8988T (cell line): ENCODE measurements around the gene TRAPPC11.
A peak's percentile ranks its signal among the peaks of the same experiment; 100 is the strongest.

Experiments used
- DNase-seq: peaks from one replicate; pipeline ENCODE4 v3.0.0; 2011

The TRAPPC11 gene

DNA sequence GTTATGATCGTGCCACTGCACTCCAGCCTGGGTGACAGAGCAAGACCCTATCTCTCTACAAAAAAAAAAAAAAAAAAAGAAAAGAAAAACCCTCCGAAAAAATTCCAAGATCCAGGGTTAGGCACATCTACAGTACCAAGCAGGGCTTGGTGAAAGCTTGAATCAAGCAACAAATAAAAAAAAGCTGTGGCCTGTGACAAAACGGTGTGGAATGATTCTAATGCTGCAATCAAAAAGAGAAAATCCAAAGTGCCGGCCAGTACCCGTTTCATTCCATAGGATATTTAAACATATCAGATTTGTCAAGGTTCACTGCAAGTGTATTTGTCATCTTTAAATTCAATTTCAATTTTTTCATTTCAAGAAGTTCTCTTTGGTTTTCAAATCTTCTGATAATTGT is 20.7 kb upstream of the TRAPPC11 start:
- DNase-seq: no peak

DNA sequence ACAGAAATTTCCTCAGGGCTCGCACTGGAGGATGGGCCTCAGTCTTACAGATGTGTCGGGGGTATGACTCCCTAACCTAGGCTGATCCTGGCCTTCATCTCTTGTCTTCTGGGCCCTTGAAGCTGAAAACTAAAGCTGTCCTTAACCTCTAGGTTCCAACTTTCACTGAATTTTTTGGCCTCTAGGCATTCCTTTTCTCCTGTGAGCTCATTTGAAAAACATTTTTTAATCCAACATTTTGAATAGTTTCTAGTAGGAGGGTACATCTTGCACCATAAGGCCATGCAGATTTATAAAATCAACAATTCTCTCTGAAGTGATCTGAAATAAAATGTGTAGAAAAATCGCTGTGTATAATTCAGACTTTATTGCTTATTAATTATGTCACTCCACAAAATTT is 19.8 kb upstream of the TRAPPC11 start:
- DNase-seq: no peak

DNA sequence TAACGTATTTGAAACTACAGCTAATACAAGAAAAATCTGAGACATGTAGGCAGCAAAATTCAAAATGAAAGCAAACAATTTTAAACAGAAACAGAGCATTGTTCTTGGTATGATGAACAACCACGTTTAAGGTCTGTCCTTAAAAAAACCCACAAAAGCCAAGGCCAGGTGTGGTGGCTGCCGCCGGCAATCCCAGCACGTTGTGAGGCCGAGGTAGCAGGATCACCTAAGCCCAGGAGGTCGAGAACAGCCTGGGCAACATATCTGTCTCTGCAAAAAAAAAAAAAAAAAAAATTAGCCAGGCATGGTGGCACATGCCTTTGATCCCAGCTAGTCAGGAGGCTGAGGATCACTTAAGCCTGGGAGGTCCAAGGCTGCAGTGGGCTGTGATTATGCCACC is 13.8 kb upstream of the TRAPPC11 start:
- no peak for DNase-seq

DNA sequence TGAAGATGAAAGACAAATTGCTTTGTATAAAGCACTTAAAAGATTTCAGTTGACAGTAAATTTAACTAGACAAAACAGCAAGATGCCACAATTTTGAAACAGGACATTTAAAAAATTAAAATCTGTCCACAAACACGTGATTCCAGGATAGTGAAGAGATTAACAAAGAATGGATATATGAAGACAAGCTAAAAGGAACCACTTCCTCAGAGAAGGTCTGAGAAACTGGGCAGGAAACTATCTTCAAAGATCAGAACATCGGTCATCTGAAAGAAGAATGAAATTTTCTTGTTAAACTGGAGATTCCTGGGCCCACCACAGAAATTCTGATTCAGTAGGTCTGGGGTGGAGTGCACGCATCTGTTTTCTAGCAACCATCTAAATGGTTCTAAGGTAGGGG is 1.5 kb upstream of the TRAPPC11 start:
- no peak for DNase-seq

DNA sequence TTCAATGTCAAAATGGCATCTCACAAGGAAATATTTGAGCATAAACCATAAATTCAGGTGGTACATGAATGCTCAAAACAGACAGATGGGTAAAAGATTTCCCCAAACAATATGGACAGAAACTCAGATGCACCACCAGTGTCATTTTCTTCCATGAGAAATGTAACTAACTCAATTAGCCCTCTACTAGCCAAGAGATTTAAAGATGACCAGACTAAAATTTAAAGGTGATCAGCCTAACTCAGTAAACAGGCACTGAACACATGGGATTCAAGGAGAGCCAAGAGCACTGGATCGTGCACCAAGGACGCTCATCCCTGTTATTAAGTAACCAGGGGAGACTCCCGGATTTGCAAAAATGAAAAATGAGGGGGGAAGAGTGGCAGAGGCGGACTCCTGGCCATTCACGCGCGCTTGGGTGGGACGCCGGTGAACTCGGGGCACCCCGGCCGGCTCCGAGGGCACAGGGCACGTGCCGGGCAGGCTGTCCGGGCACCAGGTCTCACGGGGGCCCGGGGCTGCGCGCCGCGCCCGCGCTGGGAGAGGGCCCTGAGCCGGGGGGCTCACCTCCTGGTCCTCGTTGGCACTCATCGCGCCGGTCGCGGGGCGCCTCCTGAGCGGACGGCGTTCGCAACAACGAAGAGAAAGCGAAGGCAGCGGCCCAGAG is 598 bp upstream of the TRAPPC11 start:
- DNase-seq: peak; percentile 31

DNA sequence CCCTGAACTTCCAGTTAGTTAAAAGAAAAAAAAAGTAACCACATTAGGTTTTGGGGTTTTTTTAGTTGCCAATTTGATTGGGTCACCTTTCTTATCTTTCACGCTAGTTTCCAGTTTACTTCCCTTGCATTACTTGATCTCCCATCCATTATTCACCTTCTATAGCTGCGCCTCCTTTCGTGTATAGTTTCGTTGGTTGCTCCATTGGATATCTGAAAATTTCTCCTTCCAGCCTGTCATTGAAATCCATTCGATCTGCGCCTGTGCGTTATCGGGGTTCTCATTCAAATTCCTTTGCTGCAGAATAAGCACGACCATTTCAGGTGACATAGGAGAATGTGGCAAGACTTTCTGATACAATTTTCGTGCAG is 764 bp downstream of the TRAPPC11 start:
- no peak for DNase-seq

- DNase-seq: no peak
Observed at GRCh38 chr4:183666088-183666487, 7.0 kb downstream of the TRAPPC11 start.

- DNase-seq: no peak
Observed at GRCh38 chr4:183670251-183670650, 11.2 kb downstream of the TRAPPC11 start.

DNA sequence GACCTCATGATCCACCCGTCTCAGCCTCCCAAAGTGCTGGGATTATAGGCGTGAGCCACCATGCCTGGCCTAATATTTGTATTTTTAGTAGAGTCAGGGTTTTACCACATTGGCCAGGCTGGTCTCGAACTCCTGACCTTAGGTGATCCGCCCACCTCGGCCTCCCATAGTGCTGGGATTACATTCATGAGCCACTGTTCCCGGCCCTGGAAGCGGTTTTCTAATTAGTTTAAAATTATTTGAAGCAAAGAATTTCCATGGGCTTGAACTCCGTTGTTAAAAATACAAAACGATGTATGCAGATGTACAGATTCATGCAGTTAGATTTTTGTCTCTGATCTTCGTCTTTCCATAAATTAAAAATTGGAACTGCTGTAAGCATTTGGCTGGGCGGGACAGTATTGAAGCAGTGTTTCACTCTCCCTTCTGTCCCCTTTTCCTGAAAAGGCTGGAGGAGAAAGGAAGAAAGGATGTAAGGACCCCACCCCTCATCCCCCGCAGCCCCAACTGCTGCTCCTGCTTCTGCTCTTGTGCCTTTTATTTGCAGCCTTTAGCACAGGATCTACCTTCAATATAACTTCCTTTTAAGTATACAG is 12.0 kb downstream of the TRAPPC11 start:
- no peak for DNase-seq

- DNase-seq: no peak
Observed at GRCh38 chr4:183674153-183674552, 15.1 kb downstream of the TRAPPC11 start.

GRCh38 chr4:183675625-183676024 is 16.5 kb downstream of the TRAPPC11 start:
- no peak for DNase-seq

GRCh38 chr4:183681119-183681518 is 22.0 kb downstream of the TRAPPC11 start:
- DNase-seq: no peak

DNA sequence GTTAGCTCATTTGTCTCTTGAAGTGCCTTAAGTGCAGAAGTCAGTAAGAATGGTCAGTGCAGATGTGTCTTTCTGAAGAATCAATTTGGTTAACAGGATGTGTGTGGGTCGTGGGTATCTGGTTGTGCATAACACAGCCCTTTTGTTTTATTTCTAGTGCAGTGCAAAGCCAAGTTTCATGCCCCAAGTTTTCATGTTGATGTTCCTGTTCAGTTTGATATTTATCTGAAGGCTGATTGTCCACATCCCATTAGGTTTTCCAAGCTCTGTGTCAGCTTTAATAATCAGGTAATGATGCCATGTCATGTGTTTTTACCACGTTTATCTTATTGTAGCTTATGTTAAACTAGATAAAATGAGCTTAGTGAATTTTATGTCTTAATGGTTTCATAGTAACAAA is 27.4 kb downstream of the TRAPPC11 start:
- DNase-seq: no peak

GRCh38 chr4:183688216-183688615 is 29.1 kb downstream of the TRAPPC11 start:
- DNase-seq: no peak

GRCh38 chr4:183691006-183691405 is 31.9 kb downstream of the TRAPPC11 start:
- no peak for DNase-seq

- DNase-seq: no peak
Observed at GRCh38 chr4:183691897-183692296, 32.8 kb downstream of the TRAPPC11 start.

- no peak for DNase-seq
Observed at GRCh38 chr4:183698909-183699308, 39.8 kb downstream of the TRAPPC11 start.

DNA sequence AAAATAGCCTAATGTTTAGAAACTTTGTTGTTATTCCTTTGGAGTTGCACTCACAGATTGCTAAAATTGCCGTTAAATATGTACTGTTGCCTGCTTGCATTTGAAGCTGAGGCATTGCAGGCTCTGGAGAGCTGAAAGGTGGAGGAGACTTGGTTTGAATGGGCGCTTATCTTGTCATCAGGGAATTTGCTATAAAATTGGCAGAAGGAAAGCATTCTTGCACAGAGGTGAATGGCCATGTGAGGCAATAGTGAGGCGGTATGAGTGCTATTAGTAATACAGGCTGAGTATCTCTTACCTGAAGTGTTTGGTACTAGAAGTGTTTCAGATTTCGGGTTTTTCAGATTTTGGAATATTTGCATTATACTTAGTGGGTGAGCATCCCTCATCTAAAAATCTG is 41.3 kb downstream of the TRAPPC11 start:
- no peak for DNase-seq

DNA sequence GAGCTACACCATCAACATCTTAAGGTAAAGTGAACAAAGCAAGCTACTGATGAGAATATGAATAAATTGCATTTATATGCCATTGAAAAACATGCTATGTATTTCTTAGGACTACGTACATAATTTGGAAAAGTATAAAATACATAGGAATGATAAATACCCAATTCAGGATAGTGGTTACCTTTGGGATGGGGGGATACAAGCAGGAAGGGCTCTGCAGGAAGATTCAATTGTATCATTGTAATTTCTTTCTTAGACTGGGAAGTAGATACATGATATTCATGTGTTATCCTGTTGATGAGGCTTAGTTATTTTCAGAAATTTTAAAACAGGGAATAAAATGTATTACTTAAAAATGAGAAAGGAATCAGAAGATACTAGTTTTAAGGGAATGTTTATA is 43.4 kb downstream of the TRAPPC11 start:
- DNase-seq: no peak

GRCh38 chr4:183714626-183715025 is 55.5 kb downstream of the TRAPPC11 start:
- no peak for DNase-seq

DNA sequence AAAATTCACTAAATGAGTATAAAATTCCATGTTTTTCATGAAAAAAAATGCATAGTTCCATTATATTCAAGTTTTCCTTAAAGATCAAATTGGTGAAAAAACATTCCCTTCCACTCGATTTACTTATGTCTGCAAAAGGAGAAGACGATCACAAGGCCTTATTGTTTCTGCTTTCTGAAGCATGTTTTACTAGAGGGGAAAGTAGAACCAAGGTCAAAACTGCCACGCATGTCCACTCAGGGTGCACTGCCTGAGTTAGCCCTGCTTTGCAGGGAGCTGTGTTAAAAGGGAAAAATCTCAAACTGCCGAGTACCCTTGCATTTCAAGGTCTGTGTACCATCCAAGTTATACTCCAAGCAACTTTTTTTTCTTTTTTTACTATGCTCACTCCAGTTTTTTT is 57.2 kb downstream of the TRAPPC11 start:
- DNase-seq: no peak

DNA sequence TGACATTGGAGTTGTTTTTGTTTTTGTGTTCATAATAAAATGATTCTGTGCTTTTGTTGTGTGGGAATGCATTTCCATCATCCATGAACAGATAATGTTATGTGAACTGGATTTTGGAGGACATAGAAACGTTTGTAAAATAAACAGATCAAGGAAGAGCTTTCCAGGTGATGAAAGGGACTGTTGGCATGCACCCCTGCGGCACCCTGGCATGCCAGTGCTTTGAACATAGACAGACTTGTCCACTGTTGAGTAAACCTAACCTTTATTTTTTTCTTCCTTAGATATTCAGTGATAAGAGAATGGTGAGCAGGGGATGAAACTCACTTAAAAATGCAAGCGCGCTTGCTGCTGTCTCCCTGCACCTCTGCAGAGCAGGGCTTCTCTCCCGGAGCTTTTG is 59.8 kb downstream of the TRAPPC11 start:
- DNase-seq: no peak

GRCh38 chr4:183721207-183722081 is 62.4 kb downstream of the TRAPPC11 start:
- peak; percentile 88 for DNase-seq
